ENCODE measurements around the gene STK33.

The STK33 gene

DNA sequence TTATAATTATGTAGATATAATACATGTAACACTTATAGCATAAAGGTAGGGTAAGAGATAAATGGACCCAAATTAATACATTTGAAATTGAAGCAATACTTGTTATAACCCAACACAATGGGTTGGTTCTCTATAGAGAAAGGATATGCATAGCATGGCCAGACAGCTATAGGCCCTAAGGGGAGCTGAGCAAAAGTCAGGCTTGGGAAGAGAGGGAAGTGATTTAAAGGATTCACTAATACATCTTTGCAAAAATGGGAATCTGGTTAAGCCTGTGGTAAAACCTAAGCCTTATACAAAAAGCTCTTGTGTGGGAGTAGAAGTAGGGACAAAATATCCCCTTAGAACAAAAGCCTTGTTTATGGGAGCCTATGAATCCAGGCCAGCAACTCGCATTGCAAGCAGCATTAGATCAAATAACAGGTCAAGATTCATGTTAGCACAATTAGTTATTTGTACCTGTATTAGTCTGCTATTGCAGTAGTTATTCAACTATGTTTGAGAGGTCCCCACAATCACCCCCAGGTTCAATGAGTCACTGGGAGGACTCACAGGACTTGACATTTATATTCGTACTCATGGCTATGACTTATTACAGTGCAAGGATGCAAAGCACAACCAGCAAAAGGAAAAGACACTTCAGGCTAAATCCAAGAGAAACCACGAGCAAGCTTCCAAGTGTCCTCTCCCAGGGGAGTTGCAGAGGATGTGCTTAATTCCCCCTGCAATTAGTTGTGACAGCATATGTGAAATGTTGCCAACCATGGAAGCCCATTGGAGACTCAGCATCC is 185.7 kb downstream of the STK33 start:
- no peak for FAIRE-seq

DNA sequence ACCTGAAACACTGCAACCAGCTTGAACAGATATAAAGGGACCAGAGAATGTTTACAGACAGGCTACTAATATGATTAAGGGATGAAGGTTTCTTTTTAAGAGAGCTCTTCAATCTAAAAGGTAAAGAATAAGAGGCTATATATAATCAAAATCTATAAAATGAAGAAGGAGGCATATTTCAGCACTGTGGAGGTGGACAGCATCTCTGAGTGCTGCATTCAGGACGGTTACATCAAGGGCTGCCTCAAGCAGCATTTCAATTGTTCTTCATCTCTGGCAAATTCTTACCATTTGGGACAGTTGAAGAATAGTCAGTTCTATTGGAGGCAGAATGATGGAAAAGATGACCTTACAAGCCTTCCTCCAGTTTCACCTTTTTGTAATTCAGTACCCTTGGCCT is 190.7 kb downstream of the STK33 start:
- FAIRE-seq = no peak

DNA sequence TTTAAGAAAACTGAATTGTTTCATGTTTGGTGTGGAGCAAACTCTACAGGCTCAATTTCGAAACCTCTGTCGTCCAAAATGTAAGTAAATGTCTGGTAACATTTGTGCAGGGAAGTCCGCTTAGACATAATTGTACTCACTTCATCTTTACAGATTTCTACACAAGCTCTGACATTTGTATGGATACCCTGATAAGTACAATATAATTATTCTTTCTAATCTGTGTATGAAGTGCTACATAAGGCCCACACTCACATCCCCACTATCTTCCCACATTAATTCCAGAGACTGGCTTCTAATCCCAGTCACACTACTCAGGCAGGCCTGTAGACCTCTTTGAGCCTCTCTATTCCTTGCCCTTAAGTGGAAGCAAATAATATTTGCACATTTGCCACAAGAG is 201.1 kb downstream of the STK33 start:
- FAIRE-seq = no peak

DNA sequence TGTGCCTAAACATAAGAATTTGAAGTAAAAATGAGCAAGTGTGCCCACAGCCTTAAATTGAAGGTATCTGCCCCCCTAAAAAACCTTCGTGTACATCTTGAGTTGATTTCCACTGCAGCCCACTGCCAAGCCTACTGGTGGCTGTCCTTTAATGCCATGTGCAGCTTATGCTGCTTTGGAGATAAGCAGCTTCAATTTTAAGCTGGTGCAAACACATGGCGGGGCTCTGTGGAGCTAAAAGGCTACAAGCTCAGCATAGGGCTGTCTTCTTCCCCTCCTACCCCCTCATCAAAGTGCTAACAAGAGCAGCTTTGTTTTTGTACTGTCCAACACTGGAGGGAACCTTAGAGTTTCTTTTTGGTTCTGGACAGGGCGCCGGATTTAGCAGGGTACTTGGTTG is 201.9 kb downstream of the STK33 start:
- FAIRE-seq = no peak

DNA sequence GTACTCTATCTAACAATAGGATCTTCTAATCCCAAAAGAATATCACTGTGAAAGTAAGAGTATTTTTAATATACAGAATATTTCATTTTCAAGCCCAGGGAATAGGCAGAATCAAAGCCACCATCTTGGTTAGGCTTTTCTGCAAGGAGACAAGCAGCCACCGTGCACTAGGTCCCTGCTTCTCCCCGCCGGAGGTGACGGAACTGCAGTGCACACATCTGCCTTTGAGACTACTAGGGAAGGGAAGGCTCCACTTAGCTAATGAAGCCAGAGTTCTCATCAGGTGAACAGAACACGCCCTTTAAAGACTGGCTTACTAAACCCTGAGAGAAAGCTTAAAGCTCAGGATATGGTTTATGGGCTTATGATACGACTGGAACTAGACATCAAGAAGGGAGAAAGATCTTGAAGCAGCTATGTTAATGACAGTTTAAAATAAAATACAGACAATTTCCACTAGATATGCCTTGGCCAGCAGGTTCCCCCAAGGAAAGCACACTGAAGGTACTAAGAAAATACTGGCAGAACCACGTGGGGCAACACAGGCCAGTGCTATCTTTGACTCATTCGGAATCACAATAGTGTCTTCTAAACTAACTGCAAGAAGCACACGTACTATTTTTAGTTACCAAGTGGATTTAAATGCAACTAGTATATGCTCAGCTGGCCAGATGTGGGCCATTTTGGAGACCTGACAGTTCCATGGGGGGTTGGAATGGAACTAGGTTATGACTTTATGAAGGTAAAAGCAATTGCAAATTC is 203.0 kb downstream of the STK33 start:
- FAIRE-seq = no peak

DNA sequence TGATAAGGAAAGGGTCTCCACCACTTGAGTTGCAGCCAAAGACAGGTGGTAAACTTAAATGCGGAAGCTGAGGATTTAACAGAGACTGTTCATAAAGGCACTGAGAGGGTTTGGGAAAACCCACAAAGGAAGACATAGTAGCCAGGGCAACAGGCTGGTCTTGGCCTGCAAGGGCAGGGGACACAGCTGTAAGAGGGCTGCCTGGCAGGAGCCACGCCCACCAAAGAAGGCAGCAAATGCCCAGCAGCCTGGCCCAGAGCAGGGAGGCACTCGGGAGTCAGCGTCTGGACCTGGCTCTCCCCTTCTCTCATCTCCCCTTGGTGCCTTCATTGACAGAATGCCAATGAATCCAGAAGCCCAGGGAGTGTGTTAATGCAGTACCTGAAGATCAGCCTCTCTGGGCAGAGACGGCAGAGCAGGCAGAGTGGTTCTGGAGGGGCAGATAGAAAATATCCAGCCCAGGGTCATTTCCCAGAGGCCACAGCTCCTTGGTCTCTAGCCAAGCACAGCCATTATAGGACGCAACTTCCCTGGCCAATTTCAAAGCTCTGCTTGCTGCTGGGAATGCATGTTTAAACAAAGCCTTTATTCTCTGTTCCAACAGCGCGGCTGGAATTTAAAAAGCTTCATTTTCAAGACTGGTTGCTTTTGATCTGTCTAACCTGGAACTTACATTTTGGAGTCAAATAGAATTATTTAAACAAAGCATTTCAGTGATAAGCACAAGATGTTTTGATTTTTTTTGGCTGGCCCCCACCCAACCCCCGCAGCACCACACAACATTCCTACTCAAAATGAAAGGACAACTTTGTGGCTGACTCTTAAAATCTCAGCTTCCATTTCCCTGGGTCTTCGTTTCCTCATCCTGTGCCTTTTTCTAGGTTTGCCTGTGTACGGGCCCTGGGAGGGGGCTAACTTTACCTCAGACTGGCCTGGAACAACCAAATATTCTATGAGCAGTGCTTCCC is 204.7 kb downstream of the STK33 start:
- FAIRE-seq = no peak

DNA sequence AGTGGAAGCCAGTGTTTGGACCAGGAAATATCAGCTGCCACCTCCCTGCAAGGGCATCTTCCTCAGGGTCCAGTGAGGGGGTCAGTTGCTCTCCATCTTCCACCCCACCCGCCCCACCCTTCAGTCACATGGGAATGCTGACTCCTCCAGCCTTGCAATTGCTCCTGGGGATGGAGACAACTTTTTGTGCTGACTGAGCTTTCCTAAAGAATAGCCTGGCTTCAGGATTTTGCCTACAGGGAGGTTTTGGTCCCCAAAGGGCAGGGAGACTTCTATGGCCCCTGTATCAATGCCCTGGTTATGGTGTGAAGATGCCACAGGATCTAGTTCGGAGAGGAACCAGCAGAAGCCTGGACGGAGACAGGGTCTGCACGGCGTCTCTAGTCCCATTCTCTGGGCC is 206.3 kb downstream of the STK33 start:
- FAIRE-seq = no peak

DNA sequence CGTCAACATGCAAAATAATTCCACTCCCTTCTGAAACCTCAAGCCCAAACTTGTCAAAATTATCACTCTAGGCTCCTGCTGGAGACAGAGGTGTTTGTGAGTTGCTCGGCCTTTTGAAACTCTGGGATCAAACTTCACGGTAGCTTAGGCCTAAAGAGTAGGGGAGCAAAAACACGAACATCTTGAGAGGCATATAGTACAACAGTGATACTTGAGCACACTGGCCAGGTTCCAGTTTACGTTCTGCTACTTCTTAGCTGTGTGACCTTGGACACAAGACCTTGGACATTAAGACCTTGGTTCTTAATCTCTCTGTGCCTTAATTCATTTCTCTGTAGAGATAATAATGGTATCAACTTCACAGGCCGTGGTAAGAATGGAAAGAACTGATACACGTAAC is 206.9 kb downstream of the STK33 start:
- no peak for FAIRE-seq

DNA sequence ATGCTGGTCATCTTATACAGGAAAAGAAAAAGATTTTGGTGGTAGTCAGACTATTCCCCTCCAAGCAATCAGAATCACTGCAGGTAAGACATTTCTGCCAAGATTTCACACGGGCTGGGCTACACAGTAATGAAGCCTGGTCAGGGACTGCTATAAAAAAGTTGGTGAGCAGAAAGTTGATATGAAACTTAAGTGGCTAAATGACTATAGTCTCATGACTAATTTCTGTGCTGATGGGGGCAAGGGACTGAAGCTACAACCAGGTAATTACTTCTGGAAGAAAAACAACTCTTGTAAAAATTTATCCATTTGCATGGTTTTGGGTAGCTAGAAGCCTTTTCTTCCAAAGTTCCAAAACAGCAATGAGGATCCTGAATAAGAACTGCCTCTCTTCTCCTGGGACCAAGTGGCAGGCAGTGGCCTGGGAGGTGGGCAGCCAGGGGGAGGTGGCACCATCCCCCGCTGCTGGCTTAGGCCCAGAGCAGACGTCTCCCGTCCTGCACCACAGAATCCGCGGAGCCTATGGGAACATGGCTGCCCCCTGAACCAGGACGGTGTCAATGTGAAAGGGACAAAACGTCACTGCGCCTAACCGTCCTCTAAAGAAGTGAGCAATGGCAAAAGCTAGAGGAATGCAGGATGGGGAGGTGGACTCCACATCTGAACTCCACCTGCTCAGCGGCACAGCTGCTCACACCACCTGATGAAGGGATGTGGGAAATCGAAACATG is 207.7 kb downstream of the STK33 start:
- FAIRE-seq = no peak

DNA sequence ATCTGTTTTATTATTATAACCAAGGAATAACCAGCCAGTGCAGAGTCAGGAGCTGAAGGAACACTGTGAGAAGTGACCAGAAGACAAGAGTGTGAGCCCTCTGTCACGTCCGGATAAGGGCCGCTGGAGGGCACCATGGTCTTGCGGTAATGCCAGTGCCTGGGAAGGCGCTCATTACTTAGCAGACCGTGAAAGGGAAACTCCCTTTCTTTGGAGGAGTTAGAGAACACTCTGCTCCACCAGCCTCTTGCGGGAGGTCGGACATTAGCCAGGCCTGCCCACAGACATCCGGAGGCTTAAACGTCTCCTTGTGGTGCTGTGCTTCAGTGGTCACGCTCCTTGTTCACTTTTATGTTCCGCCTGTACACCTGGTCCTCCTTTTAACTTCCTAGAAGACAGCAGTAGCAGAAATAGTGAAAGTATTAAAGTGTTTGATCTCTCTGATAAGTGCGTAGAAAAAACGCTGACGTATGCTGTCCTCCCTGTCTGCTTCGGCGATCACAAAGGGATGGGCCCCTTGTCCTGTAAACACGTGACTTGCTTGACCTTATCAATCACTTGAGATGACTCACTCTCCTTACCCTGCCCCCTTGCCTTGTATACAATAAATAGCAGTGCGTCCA is 209.7 kb downstream of the STK33 start:
- no peak for FAIRE-seq

DNA sequence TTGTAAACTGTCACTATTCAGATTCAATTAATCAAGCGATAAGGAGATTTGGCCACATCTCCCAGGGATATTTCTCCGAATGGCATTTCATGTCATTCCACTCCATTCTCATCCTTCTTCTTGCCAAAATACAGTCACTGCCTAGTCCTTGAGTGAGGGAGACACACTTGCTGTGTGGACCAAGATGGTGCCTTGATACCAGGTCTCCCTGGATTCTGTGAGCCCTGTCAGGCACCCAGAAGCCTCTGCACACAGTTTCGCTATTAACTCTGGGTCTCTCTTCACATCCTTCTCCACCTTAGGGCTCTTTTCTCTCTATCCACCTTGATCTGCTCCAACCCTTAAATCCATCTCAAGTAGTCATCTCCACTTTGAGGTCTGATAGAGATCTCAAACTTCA is 210.4 kb downstream of the STK33 start:
- FAIRE-seq = no peak

DNA sequence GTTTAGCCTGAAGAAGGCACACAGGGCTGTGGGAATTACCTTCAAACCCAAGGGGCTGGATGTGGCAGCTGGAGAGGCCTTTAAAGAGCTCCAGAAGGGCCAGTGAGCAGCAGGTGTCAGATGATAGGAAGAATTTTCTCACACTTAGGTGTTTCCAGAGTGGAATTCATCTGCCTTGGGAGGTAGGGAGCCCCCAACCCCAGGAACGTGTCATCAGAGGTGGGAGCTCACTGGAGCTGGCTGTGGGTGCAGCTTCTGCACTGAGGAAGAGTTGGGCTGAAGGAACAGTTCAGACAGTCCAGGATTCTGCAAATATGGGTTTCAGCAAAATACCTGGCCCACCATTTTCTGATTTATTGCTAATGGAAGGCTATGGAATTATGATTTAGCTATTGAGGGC is 210.8 kb downstream of the STK33 start:
- FAIRE-seq = no peak

DNA sequence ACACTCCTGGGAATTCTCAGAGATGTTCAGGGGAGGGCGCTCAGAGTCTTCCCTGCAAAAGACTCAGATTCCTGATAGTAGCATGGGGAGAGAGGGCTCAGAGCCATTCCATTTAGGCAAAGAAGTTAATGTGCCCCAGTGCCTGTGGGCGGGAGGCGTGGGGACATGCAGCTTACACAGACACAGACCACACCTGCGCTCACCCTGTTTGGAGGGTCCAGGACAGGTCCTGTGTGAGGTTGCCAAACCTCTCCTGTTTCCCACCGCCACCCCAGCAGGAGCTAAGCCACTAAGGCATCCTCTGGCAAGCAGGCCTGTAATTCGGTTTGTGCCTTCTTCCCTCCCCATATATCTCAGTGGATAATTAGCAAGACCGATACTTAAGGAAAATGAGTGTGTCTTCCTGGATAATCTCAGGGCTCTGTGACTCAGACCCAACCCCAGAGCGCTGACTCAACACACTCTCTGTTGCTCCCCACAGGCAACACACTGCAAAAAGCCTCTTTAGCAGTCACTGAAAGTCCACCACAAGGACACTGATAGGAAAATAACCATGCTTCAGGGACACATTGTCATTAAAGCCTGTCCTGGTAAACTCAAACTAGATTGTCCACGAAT is 211.5 kb downstream of the STK33 start:
- no peak for FAIRE-seq

DNA sequence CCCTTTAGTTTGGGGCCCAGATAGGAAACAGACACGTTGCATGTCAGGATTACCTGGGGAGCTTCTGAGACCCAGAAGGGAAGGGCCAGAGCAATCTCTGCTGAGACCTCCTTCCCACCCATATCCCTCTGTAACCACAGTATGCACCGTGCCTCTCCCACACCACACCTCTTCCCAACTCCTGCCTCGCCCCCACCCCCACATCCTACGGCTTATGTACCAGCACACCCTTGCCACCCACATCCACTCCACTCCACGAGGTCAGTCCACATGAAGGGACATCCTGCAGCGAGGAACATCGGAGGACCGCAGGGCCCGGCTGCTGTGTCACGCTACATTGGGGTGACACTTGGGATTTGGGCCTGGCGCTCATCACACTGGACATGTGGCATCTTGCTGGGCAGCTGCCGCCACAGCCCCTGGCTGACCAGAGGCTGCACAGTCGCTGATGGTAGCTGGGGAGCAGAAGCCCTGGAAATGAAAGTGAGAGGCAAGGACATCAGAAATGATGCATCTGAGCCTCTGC is 212.1 kb downstream of the STK33 start:
- FAIRE-seq = no peak

DNA sequence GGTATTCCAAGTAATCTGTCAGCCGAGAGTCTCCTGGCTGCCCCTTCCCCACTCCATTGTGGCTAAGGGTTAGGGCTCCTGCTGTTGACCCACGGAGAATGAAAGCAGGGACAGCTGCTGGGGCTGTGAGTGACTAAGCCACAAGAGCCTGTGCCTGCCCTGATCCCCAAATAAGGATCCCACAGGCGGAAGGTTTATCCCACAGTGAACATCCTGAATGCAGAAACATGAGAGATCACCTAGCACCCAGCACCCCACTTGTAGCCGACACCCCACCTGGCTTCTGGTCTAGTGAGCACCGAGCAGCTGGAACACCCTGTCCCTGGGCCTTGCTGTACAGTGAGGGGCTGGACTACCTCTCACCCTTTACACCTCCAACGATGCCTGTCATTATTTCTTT is 212.7 kb downstream of the STK33 start:
- FAIRE-seq = no peak

DNA sequence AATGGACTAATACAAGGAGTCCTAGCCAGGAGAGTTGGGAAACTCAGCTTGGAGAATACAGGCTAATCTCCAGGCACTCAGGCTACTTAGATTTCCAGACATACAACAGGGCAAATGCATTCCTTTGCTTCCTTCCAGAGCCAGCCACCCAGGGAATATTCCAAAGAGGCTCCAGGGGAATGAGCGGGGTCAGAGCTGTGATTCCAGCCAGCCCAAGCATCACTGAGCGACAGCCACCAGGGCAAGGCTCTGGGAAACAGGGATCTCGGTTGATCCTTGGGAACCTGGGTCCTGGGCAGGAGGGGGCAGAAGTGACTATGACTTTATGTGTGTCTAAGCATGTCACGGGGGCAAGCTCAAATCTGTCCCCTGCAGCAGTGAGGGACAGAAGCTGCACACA is 218.1 kb downstream of the STK33 start:
- FAIRE-seq = no peak

DNA sequence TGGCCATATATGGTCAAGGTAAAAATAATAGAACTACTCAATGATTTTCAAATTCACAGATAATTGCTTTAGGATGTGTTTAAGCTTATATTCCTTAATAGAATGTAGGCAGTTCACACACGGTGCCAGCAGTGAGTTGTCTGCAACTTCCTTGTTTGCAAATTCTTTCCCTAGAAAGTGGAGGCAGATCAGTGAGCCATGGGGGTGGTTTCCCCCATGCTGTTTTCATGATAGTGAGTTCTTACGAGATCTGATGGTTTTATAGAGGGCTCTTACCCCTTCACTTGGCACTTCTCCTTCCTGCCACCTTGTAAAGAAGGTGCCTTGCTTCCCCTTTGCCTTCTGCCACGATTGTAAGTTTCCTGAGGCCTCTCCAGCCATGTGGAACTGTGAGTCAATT is 218.6 kb downstream of the STK33 start:
- no peak for FAIRE-seq

DNA sequence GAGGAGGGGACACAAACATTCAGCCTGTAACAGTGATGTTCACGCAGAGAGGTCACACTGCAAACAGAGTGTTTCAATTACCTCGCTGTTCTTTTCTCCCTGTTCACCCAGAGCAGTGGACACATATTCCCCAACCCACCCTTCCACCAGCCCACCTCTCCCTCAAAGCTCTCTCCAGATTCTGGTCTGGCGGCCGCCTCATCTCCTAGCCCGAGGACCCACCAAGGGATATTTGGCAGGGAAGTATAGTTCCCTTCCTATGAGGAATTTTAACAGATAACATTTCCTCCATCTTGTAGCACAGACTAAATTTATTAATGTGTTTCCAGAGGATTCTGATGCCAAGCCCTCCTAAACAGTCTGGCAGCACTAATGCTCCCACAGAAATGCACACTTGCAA is 219.3 kb downstream of the STK33 start:
- no peak for FAIRE-seq

DNA sequence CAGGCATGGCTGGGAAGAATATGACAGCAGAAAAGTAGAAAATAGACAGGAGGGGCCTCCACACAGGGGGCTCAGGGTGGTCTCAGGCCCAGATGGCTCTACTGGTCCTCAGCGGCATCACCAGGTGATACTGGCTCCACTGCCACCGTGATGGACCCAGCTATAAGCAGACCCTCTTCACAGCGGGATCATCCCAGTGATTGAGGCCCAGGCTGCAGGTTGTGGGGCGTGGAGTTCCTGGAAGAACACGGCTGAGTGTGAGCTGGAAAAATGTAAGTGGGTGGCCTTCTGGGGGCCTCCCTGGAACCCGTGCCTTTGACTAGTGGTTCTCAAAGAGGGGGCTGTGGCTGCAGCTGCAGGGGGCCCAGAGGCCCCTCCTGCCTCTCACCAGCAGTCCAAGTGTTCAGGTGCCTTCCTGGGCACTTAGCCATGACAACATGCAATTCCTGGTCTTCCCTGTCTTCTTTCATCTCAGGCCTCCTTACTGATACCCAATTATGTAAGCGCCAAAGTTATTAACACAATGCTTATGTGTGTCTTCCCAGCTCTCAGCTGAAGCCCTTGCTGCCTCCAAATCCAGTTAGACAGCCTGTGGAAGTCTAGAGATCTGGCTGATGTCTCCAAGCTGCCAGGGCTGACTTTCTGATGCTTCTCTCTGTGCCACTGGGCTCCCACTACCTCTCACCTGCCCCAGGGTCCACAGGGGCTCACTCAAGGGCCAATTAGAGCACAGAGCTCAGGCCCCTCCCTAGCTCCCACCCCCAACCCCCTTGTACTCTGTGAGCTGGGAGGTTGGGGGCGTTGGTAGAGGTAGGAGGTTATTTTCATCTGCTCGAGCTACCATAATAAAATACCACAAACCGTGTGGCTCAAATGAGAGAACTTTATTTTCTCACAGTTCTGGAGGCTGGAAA is 220.3 kb downstream of the STK33 start:
- FAIRE-seq = no peak
